ENCODE data around the gene TYMS.

TYMS gene

DNA sequence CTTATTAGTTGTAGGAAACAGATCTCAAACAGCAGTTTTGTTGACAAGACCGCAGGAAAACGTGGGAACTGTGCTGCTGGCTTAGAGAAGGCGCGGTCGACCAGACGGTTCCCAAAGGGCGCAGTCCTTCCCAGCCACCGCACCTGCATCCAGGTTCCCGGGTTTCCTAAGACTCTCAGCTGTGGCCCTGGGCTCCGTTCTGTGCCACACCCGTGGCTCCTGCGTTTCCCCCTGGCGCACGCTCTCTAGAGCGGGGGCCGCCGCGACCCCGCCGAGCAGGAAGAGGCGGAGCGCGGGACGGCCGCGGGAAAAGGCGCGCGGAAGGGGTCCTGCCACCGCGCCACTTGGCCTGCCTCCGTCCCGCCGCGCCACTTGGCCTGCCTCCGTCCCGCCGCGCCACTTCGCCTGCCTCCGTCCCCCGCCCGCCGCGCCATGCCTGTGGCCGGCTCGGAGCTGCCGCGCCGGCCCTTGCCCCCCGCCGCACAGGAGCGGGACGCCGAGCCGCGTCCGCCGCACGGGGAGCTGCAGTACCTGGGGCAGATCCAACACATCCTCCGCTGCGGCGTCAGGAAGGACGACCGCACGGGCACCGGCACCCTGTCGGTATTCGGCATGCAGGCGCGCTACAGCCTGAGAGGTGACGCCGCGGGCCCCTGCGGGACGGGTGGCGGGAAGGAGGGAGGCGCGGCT is at the start of gene TYMS:
TYMS (plus strand) TSS at position 343 of the 690 bp plus-strand sequence; CDS start at position 433, 90 bp downstream.
- in situ Hi-C loops (cut with MboI; ENCODE audit: low sequenced_read_pairs), result no loop called here

DNA sequence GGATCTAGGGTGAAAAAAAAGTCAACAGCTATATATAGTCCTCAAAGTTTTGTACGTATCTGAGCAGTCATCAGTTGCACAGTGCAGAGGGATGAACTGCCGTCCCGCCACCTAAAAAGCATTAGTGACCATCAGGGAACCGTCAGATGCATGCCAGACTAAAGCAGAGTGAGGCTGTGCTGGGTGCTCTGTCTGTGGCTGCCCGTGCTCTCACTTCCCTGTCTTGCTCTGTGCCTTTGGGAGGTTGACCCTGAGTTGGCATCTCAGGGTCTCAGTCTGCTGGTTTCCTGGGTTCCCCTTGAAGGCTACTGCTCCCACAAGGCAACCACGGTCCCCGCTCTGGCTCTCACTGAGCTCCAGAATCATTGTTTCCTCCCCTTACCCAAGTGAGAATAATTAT is 49.5 kb upstream of the TYMS start:
- in situ Hi-C loops (cut with MboI; ENCODE audit: low sequenced_read_pairs), result no loop called here

DNA sequence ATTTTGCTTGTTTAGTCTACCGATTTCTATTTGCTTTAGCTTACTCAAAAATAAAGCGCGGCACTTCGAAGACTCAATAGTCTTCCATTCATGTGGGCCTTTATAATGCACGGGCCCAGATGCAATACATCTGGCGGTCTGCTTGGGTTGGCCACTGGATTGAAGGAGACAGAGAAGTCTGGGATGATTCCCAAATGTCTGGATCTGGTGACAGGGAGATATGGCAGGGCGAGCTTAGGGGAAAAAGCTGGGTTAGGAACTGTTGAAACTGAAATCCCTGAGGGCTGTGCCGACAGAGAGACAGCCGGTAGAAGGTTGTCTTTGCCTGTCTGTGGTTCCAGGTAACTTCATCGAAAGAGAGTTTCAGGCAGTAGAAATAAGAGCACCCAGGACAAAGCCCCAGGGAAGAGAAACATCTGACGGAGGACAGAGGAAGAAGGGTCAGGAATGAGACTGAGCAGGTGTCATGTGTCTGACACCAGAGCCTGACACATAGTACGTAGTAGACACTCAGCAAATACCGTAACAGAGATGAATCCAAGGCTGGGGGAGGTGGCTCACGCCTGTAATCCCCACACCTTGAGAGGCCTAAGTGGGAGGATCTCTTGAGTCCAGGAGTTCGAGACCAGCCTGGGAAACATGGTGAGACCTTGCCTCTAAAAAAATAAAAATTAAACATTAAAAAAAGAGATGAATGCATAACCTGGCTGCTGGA is 47.1 kb upstream of the TYMS start:
- in situ Hi-C loops (cut with MboI; ENCODE audit: low sequenced_read_pairs), result loop anchor here (10.0 kb wide), 1 partner anchor 336 kb away; no protein-coding TSS in a partner anchor

DNA sequence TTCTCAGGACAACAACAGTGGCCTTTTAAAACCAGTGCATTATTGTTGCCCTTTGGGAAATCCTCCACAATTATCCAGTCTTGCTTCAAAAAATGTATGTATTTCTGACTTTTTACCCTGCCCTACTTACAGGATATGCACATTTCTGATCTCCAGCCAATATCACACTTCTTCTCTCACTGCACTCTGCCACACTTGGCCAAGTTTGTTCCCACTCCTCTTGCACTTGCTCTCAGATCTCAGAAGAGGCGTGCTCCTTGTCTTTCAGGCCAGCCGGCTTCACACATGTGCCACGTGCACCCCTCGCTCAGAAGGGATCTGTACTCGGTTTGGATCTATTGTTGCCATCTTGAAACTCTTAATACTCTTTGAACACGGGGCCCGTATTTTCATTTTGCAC is 45.3 kb upstream of the TYMS start:
- in situ Hi-C loops (cut with MboI; ENCODE audit: low sequenced_read_pairs), result loop anchor here (10.0 kb wide), 1 partner anchor 337 kb away; no protein-coding TSS in a partner anchor

DNA sequence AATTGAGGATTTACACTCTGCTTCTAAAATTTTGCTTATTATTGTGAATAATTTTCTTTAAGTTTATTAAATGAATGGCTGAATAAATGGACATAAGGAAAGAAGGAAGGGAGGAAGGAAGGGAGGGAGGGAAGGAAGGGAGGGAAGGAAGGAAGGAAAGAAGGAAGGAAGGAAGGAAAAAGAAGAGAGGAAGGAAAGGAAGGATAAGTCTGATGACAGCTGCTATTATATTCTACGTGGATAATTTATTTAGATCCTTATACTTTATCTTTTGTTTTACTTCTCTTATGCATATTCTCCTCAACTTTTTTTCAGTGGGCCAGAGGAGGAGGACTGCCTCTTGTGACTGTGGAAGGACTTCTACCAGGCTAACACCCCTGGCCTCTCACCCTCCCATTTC is 43.3 kb upstream of the TYMS start:
- in situ Hi-C loops (cut with MboI; ENCODE audit: low sequenced_read_pairs), result loop anchor here (10.0 kb wide), 1 partner anchor 339 kb away; no protein-coding TSS in a partner anchor

DNA sequence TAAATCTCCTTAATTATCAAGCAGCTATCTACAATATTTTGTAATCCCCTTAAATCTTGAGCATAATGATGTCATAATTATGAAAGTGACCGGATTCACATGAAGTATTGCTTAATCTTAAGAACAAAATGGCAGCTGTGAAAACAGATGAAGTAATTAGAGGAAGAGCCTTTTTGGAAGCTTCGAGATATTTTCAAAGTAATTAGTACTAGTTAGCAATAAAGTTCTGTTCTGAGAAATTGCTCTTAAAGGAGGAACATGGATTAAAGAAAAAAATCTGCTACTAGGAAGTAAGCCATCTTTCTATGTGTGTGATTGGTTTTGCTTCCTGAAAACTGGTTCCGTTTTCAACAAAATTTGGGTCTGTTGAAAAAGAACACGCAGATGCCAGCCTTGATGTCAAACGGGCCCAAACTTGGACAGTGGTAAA is 42.3 kb upstream of the TYMS start:
- in situ Hi-C loops (cut with MboI; ENCODE audit: low sequenced_read_pairs), result loop anchor here (10.0 kb wide), 1 partner anchor 340 kb away; no protein-coding TSS in a partner anchor

DNA sequence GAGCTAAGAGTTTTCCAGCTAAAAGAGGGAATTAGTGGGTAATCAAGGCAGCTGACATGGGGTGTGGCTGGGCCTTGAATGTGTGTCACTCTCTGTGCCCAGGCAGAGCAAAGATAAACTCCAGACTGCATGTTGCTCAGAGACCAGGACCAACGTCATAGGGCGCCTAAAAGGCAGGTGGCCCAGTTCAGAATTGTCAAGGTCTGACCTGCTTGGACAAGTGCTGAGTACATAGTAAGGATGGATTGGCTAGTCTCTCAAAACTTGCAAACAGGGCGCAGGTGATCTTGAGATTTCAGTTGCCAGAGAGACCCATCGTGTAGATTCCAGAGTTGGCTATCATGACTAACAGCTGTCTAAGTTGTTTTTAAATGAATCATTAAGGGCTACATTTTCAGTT is 41.7 kb upstream of the TYMS start:
- in situ Hi-C loops (cut with MboI; ENCODE audit: low sequenced_read_pairs), result loop anchor here (10.0 kb wide), 1 partner anchor 341 kb away; no protein-coding TSS in a partner anchor

DNA sequence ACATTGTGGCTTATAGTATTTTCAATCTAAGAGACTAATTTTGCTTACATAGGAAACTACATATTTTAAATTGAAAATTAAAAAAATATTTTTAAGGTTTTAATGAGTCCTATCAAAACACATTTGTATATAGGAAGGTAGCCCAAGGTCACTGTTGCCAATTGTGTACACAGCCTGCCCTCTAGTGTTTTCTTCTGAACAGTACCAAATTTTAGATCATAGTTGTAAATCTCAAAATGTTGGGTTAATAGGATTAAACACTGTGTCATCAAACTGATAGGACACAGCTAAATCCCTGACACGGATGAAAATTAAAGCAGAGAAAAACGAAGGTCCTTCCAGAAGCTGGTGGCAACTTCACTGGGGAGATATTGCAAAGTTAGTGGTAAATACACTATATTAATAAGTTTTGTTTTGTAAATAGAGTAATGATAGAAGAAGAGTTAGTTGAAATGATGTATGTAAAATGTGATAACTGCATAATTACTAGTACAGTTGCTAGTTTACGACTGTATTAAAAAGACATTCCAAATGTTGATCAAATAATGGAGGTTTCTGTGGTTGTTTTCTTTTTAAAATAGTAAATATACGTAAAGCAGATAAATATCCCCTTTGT is 41.0 kb upstream of the TYMS start:
- in situ Hi-C loops (cut with MboI; ENCODE audit: low sequenced_read_pairs), result loop anchor here (10.0 kb wide), 1 partner anchor 342 kb away; no protein-coding TSS in a partner anchor

DNA sequence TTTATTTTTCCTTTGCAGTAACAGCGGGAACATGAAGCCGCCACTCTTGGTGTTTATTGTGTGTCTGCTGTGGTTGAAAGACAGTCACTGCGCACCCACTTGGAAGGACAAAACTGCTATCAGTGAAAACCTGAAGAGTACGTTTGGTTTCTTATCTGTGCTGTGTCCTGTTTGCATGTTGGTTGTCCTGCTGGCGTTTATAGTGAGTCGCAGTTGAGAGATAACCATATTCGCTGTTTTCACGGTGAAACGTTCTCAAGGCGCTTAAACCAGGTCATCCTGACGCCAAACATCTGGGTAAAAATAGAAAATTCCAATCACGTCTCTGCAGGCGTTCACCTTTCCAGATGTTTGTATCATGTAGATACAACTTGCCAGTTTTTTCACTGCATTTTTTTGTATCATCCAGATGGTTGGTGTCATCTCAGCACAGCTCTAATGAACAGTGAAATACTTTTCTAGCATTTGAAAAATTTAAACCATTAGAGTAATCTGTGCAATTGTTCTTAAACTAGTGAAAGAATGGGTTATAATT is 39.4 kb upstream of the TYMS start:
- in situ Hi-C loops (cut with MboI; ENCODE audit: low sequenced_read_pairs), result loop anchor here (10.0 kb wide), 1 partner anchor 343 kb away; no protein-coding TSS in a partner anchor

DNA sequence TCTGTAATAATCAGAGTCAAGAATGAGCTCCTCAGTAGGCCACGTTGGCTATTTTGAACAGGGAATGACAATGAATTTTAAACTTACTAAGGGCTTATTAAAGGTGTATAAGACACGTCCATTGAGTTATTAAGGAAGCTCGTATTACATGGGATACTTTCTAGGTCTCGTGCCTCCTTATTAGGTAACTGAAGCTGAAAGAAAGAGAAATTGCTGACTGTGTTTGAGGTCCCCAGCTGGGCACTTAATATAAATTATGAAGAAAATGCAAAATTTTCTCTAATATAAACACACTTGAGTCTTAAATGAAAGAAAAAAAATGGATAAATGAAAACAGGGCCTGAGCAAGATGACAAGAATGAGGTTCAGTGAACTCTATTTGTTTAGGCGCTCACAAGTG is 38.8 kb upstream of the TYMS start:
- in situ Hi-C loops (cut with MboI; ENCODE audit: low sequenced_read_pairs), result loop anchor here (10.0 kb wide), 1 partner anchor 344 kb away; no protein-coding TSS in a partner anchor

DNA sequence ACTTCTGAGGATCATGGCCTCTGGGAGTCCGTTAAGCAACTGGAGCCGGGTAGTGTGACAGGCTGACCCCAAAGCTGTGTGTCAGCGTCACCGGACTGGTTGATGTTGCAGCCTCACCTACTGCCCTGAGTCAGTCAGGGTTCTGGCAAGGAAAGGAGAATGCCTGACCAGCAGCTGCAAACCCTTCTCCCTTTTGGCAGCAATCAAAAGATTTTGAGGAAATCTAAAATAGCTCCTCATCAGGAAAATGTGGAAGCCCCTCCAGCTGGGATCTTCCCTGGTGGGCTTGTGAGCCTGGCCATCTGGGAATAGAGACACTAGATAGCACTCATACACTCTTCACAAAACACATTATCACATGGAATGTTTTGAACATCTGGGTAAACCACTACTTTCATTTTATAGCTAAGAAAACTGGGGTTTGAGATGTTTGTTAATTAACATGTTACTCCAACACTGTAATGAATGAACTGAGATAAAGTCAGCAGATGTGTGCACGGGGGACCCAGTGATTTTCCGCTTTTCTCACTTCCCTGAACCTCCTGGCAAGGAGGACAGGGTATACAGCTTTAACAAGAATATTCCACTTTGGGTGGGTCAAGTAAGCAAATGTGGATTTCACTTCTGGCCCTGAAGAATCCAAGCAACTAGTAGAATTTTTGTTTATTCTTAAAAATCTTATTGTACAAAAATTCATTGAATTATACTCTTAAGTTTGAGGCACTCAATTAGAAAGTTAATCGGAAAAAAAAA is 36.0 kb upstream of the TYMS start:
- in situ Hi-C loops (cut with MboI; ENCODE audit: low sequenced_read_pairs), result no loop called here

DNA sequence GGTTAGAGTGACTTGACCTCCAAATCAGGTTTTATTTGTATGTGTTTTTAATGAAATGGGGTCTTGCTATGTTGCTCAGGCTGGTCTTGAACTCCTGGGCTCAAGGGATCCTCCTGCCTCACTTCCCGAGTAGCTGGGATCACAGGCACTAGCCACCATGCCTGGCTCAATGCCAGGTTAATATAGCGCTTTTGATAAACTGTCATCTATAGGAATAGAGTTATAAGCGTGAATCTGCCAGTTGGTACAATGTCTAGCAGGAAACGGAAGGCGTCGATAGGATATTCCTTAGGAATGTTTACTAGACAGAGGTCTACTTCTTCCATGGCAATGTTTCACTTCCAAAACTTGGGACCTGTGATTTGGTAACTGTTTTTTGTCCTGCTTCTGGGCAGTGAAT is 35.2 kb upstream of the TYMS start:
- in situ Hi-C loops (cut with MboI; ENCODE audit: low sequenced_read_pairs), result no loop called here

DNA sequence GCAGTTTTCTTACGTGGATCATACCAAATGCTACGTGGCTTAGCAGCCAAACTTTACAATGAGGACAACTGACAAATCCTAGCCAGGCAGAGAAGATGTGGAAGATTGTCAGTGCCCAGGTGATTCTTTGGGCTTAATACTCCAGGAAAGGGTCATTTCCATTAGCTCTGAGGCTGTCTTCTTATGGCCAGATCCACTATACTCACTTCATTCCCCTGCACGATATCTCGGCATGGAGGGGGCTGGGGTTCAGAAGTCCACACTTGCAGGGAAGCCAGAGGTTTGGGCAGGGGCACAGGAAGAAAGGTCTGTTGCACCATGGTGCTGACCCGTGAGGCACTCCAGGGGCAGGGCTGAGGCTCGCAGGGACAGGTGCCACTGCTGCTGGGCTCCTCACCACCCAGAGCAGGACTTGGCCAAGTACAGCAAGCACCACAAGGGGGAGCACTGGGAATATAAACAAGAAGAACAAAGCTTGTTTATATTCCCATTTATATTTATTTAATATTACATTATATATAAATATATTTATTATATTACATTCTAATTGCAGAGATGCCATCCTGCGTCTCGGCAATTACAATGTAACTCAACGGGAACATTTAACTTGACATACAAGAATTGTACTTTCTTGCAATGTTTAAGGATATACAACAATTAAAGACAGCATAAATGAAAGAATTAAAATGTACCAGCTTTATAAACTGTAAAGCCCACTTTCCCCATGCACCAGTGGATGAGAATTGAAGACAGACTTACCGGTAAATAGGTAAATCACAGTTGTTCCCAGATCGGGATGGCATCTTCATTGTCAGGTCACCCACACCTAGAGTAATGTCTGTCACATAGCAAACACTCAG is 33.5 kb upstream of the TYMS start:
- in situ Hi-C loops (cut with MboI; ENCODE audit: low sequenced_read_pairs), result no loop called here

DNA sequence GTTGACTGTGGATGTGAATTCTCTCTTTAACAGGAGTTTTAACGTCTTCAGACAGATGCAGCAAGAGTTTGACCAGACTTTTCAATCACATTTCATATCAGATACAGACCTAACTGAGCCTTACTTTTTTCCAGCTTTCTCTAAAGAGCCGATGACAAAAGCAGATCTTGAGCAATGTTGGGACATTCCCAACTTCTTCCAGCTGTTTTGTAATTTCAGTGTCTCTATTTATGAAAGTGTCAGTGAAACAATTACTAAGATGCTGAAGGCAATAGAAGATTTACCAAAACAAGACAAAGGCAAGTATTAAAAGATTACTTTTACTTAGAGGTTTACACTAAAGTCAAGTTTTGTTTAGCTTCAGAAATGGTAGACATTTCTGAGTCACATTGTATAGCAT is 30.2 kb upstream of the TYMS start:
- in situ Hi-C loops (cut with MboI; ENCODE audit: low sequenced_read_pairs), result no loop called here

DNA sequence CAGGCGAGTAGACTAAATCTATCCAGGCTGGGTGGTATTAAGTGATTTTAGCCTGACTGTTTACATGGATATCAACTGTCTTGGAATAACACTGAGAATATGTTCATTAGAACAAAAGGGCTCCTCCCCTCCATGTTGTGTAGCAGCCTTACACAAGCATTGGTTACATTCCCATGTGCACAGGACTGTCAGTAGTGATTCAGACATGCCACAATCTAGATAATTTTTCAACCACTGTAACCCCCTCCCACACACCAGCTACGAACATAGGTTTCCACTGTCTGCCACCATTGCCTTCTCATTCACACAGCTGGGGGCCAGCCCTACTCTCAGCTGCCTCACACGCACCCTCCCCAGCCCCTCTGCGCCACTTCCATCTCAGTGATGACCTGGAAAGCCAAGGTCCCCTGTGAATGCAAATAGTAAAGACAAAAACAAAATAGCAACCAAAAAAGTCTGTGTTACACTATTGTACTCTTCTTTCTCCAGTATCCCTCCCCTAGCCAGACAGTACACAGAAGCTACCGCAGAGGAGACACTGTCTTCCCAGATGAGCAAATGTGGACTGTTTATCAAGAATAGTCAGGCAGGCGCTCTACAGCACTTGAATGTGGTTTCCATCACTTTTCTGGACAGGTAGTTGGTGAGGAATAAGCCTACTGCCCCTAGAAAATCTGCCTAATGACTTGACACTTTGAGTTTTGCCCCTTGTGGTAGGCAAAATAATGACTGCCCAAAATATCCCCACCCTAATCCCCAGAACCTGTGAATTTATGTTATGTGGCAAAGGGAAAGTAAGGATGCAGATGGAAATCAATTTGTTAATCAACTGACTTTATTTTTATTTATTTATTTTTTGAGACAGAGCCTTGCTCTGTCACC is 27.9 kb upstream of the TYMS start:
- in situ Hi-C loops (cut with MboI; ENCODE audit: low sequenced_read_pairs), result no loop called here

DNA sequence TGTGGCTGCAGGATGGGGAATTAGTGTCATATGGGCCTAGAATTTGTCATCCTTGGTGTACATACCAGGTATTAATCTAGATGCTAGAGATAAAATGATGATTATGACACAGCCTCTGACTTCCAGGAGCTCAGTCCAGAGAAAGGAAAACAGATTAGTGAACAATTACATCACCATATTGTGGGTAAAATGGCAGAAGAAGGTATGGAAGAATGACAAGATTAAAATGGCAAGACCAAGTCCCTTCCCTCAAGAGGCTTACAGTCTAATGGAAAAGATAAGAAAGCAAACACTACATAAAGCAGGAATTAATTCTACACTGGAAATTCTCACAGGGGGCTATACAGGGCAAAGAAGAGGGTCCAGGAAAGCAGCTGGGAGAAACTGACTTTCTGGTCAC is 25.9 kb upstream of the TYMS start:
- in situ Hi-C loops (cut with MboI; ENCODE audit: low sequenced_read_pairs), result no loop called here

DNA sequence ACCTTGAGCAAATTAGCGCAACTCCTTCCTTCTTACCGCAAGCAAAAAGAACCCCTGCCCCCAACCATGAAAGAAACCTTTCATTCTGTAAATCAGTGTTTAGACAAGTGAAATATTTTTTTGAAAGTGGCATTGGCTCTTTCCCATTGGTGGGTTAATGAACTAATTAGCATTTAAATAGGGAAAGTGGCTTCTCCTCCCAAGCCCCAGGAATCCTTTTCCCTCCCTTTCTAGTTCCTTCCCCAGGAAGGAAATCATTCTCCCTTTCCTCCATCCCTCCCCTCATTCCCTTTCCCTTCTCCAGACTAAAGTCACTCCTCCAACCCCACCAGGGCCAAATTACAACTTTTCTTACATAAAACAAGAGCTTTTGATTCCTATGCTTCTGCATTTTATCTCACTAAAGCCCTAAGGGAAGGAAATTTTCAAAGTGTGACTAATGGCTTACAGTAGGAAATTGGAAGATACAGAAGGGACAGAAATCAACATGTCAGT is 22.9 kb upstream of the TYMS start:
- in situ Hi-C loops (cut with MboI; ENCODE audit: low sequenced_read_pairs), result no loop called here

DNA sequence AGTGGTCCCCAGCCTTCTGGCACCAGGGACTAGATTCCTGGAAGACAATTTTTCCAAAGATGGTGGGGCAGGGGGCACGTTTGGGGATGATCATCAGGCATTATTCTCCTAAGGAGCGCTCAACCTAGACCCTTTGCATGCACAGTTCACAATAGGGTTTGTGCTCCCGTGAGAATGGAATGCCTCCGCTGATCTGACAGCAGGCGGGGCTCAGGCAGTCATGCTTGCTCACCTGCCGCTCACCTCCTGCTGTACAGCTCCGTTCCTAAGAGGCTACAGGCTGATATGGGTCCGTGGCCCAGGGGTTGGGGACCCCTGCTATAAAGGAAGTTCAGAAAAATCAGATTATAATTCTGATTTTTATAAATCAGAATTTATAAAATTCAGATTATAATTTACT is 22.3 kb upstream of the TYMS start:
- in situ Hi-C loops (cut with MboI; ENCODE audit: low sequenced_read_pairs), result no loop called here
